Activated CD4-positive, alpha-beta T cell treated with anti-CD3 and anti-CD28 coated beads for 24 hours (primary cell): ENCODE data around the gene LCE5A.
A peak's percentile ranks its signal among the peaks of the same experiment; 100 is the strongest.
"Not testable (repeated sequence)": the region's sequence is repeated elsewhere in the genome, so short reads cannot be mapped to it uniquely, and the experiment has no call there.

Source experiments
- DNase-seq, 2 donors: peaks; one replicate each; pipeline ENCODE4 v3.0.0-alpha.2; 2020; ENCODE audit warnings: low read depth in 2 of 2

The LCE5A gene, protein sequence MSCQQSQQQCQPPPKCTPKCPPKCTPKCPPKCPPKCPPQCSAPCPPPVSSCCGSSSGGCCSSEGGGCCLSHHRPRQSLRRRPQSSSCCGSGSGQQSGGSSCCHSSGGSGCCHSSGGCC

DNA sequence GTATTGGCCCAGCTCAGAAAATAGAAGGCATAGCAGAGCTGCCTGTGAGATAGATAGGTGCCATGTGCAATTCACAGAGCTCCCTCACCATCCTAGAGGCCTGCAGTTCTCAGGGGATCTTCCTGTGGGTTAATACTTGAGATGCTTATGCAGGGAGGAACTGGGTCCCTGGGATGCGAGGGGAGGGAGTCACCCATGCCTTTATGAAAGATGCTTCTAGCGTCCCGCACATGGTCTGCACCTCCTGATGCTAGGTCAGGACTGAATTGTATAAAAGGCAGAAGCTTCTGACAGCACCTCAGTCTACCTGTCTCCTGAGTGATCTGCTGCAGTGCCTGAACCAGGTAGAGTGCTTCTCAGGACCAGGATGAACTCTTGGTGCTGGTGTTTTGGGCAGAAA, at the start of gene LCE5A:
TSS of gene LCE5A (plus strand) at position 301 of the 400 bp plus-strand sequence. CDS start 732 bp downstream, outside the sequence.
- DNase-seq, result no peak

DNA sequence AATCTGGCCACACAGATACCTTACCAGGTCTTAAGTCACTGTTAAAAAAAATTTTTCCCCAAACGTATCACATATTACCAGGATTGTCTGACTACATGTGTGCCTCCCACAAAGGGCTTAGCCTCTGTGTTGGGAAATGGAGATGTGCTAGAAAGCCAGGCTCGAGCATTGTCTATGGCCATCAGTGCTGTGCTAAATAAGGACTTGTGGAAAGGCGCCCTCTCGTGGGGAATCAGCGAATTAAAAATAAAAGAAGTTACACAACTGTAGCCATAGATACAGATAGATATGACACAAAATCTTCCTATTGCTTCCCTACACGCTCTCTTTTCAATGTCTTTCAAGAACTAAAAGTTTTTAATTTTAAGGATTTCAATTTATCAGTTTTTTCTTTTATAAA, 49.1 kb upstream of the LCE5A start:
- peak; percentile 40 to 44 for DNase-seq

DNA sequence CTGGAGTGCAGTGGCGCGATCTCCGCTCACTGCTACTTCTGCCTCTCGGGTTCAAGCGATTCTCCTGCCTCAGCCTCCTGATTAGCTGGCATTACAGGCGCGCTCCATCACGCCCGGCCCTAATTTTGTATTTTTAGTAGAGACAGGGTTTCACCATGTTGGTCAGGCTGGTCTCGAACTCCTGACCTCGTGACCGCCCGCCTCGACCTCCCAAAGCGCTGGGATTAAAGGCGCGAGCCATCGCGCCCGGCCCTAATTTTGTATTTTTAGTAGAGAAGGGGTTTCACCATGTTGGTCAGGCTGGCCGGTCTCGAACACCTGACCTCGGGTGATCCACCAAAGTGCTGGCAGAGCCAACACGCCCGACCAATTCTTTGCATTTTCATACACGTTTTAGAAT, 48.0 kb upstream of the LCE5A start:
- DNase-seq, result no peak

DNA sequence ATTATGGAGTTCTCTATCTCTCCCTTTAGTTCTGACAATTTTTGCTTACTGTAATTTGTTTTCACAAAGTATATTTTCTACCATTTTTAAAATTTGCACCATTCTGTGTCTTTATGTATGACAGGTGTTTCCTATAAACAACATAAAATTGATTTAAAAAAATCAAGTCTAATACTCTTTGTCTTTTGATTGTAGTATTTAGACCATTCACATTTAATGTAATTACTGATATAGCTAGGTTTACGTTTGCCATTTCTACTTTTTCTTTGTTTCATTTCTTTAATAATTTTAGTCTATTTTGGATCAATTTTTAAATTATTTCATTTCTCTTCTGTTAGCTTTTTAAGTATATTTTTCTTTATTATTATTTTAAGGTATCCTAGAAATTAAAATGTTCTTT, 44.4 kb upstream of the LCE5A start:
- no peak for DNase-seq

DNA sequence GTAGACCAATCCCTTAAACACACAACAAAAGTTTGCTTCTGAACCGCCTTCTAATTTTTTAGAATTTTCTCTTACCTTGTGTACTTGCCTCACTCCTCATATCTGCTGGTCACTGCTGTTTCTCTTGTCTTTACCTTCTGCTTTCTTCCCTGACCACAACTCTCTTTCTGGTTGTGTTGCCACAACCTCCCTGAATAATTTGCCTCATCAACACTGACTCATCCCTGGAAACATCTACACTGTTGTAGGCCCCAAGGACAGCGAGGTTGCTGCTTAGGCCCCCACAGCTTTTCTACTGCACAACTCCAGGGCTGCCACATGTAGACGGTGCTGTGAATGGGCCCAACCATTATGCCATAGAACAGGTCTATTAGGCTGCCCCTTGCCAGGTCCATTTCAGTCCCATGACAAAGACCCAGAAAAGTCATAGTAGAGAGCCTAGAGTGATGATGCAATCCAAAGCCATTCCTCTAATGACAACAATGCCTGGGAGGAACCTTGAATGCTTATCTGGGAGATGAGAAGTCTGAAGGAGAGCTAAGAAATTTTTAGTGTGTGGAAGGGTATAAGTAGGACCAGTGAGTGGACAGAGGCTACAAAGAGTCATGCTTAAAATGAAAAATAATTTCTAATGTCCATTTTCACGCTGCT, 36.6 kb upstream of the LCE5A start:
- no peak for DNase-seq

DNA sequence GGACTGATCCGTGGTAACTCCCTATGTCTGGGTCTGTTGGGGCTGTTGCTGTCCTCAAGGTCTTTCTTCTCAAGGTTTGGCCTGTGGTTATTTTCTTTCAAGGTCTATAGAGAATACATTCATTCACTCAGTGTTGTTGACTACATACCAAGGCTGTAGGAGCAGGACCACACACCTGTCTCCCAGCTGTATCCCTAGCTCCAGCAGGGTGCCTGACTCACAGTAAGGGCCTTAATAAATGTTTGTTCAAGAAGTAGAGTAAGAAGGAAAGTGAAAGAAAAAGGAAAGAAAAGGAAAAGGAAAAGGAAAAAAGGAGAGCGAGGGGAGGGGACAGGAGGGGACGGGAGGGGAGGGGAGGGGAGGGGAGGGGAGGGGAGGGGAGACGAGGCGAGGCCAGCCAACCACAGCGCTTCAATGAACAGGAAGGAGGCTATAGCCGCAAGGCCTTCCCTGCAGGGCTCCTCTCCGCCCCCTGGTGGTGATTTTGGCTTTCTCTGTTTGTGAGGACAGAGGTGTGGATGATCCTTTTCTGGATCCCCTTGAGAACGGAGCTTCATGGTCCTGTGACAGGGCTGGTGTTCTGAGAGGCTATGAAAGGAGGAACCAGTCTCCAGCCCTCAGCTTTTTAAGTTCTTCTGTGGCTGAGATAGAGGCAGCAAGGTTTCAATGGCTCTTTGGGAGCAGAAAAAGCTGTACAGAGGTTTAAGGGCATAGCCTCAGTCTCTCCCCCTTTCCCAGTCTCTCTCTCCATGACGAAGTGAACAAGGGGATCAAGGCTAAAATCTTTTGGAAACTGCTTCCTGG, 30.6 kb upstream of the LCE5A start:
- DNase-seq, result peak; percentile 39 to 66

DNA sequence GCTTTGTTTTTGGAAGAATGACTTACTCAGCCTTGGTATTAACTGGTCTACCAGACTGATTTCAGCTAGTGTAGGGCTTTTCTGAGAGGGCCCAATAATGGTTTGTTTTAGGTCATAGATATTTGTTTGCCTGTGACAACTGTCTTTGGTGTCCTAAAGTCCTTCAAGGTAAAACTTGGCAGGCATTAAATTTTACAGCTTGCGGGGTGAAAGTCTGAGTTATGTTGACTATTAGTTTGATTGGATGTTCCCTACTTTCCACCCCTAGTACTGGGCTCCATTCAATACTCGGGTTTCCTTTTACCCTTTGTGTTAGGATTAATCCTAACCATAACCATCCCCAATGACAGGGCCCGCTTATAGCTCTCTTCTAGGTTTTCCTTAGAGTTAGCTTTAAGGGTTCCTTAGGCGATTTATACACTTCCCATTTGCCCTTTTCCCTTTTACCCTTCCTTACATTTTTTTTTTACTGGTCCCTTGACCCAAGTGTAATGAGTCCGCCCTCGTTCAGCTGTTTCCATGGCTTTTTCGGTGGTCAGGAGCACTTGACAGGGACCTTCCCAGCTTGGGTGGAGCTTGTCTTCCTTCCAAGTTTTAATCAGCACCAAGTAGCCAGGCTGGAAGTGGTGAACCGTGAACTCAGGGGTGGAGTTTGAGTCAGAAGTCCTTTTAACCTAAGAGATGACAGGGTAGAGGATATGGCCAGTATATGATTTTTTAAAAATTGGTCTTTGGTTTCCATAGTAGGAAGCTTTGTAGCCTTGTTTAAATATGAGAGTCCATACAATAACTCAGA, 28.5 kb upstream of the LCE5A start:
- DNase-seq, result no peak

DNA sequence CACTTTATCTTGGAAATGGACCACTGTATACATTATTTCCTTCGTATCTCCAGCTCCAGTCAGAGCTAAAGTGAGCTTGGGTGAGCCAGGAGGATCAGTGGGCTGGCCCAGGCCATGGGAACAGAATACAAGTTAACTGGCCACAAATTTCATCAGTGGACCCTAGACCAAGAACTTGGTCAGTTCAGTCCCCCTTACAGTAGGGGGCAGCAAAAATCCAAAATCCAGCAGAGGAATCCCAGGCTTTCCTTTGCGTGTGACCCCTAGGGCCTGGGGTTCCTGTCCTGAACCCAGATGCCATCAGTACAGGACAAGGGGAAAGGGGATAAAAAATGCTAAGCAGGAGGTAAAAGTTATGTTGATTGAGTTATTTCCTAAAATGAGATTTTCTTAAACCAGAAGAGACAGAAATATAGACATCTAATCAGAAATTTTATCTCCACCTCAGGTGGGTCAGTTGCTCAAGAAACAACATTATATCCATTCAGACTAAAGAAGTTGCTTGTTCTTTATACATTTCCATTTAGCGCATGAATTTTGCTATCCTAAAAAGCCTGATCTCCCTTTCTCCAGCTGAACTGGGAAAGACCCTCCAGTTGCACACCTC, 24.1 kb upstream of the LCE5A start:
- DNase-seq, result no peak

DNA sequence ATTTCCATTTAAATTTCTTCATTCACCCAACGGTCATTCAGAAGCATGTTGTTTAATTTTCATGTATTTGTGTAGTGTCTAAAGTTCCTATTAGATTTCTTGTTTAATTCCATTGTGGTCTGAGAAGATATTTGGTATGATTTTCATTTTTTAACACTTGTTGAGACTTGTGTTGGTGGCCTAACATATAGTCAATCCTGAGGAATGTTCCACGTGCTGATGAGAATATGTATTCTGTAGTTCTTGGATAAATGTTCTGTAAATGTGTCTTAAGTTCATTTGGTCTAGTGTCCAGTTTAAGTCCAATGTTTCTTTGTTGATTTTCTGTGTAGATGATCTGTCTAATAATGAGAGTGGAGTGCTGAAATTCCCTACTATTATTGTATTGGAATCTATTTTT, 22.7 kb upstream of the LCE5A start:
- DNase-seq, result no peak

DNA sequence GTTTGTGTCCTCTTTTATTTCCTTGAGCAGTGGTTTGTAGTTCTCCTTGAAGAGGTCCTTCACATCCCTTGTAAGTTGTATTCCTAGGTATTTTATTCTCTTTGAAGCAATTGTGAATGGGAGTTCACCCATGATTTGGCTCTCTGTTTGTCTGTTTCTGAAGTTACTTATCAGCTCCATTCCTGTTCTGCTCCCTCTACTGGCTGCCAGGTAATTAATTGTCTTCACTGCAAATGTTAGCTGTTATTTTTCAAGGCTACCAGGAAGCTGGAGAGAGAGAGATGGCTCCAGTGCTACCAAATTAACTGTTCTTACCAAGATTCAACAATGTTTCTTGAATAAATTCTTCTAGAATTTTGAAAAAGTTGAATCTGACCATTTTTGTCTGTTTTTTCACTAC, 19.1 kb upstream of the LCE5A start:
- not testable (repeated sequence) for DNase-seq

DNA sequence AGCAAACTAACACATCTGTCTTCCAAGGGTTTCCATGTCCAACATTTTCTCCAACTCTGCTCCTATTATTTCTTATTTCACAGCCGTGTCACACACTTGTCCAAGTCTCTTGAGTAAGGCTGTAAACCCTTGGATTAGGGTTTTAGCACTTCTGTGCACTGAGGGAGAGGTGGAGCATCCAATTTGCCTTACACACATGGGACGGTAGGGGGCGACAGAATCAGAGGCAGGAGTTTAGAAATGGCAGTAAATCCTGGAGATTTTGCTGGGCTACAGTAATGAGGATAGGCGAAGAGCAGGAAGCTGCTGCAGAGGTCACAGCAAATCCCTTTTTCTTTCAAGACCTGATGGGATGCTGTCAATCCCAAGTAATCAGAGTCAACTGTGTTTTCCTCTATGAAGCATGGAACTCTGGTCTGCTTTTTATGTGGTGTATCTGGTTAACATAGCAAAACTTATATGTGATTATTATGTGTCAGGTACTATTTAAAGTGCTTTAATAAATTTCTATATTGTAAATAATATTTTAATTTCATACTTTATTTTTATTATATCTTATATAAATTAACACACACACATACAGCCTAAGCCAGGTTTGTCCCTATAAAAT, 15.4 kb upstream of the LCE5A start:
- peak in 1 of 2 donors; percentile 4 for DNase-seq

DNA sequence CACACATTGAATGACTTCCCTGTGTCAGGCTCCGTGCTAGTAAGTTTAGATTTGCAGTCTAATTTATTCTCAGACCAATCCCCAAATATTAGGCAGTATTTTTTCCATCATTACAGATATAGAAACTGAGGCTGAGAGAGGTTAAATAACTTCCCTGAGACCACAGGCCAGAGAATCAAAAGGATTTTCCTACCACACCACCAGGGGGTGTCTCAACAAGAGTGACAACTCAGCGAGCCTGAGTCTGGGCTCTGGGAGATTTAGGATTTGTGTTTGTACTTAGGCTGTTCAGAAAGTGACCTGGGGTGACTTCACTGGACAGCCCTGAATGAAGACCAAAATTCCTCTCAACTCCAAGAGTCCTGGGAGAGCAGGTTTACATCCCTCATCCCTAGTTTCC, 13.3 kb upstream of the LCE5A start:
- no peak for DNase-seq

DNA sequence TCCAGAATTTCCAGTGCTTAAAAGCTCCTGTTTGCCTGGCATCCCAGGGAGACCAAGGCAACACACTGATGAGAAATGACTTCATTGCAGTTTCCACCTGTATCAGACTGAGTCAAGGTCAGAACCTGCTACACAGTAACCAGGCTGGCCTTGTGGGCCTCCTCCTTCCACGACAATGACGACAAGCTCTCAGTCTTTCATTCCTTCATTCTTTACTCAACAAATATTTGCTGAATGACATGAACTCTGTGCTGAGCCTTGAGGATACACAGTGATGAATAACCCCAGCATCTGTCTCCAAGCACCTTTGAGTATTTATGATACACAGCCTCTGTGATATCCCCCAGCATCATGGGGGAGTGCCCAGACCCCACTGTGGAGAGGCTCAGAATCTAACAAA, 8.9 kb upstream of the LCE5A start:
- DNase-seq, result no peak

DNA sequence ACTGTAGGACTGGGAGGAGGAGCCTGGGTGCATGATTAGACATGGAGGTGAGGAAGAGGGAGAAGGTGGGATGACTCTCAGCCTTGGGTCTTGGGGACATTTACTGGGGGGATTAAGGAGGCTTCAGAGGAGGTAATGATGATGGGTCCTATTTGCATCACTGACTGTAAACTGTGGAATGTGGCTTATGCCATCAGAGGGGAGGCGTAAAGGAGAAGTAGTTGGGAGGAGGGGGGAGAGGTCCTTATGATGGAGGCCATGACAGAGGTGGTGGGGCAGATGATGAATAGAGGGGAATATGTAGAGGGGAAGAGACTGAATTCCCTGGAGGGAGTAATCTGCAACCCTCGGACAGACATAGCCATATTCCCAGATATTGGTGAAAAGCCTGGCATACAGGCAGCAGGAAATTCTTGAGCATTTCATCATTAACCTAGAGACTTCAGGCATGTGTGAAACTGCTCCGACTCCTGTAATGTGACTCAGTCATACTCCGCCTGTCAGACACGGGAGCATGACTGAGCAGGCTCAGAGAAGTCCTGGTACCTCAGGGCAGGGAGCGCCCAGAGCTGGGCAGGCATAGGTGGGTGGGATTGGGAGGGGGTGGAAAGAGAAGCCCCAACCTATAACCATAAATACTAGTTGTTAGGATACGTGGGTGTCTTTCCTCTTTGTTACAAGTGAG, 8.0 kb upstream of the LCE5A start:
- DNase-seq, result no peak

DNA sequence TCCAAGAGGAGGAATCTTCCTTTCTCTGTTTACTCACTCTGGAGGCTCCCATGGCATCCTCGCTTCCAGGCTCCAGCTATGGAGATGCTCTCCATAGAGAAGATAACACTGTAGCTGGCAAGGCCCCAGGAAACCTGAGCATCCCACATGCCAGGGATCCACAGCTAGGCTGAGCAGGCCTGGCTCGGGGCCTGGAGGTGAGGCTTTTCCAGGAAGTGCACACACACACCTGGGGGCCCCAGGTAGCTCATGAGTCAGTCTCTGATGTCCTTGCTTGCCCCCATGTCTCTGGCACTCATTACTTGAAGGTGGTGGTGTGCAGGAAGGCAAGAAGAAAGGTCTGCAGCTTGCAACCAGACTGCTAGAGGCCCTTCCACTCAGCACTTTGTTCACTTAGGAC, 5.5 kb upstream of the LCE5A start:
- no peak for DNase-seq

DNA sequence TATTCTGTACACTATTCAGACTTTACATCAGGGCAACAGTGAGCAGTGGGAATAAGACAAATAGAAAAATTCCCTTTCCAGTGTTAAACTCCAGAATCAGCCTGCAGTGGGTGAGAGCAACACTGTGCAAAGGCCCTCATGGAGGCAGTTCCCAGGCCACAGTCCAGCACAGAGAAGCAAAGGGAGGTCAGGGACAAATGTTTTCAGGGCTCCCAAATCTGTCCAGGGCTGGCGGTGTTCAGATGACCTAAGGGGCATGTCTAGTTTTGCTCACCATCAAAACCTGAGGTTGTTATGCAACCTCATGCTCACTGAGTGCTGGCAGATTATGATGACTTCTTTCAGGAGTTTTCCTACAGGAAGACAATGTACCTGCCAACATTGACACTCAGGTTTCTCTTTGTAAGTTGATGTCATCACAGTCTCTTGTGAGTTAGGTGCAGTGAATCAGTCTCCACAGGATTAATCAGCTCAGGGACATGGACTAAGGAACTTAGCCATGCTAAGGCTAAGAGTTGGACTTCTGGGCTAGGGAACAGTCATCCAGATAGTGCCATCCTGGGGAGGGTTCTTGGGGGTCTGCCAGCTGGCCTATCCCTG, 3.6 kb upstream of the LCE5A start:
- DNase-seq, result no peak

DNA sequence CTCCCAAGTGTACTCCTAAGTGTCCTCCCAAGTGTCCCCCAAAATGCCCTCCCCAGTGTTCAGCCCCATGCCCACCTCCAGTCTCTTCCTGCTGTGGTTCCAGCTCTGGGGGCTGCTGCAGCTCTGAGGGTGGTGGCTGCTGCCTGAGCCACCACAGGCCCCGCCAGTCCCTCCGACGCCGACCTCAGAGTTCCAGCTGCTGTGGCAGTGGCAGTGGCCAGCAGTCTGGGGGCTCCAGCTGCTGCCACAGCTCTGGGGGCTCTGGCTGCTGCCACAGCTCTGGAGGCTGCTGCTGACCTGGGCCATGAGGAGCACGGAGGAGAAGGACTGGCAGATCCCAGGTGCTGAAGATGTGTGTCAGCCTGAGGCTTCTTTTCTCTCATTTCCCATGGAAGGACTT, 993 bp downstream of the LCE5A start:
- DNase-seq, result no peak

DNA sequence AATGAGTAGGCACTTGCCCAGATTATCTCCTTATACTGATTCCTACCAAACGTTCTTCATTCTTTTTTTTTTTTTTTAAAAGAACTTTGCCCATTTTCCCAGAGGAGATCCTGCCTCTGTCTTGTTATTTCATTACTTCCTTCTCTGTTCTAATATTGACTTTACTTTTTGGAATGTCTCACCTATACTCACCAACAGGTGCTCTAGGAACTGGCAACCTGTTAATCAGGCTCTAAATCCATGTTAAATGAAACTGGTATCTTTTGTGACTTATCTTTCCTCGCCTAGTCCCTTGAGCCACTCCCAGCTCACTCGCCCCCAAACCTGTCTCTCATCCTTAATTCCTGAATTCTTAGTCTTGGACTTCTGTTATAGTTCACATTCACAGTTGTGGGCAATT, 2.5 kb downstream of the LCE5A start:
- DNase-seq, result no peak

DNA sequence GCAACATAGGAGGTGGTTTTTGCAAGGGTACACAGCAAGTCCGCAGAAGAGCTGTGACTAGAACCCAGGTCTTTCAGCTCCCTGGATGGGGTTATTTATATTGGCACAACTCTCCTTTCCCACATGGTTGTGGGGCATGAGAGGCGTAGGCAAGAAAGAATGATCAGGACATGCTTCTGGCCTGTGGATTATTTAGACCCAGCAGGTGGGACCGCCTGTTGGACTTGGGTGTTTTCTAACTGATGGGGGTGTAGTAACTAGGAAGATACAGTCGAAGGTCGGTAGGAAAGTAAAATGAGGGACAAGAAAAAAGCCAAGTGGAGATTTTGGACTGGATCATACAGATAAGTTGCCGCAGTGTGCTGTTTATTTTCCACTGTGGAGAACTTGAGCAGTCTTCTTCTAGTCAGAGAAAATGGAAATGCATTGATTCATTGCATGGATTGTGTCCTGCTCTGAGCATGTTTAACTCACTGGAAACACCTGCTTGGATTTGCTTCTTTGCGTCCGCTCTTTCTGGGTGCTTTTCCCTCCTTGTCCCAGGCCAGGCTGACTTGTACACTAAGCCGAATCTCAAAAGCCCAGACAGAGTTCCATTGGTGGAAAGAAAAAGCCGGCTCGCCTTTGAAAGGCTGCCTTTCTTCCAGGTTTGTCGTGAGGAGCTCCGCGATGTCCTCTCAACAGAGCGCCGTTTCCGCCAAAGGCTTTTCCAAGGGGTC, 4.3 kb downstream of the LCE5A start:
- DNase-seq, result no peak

DNA sequence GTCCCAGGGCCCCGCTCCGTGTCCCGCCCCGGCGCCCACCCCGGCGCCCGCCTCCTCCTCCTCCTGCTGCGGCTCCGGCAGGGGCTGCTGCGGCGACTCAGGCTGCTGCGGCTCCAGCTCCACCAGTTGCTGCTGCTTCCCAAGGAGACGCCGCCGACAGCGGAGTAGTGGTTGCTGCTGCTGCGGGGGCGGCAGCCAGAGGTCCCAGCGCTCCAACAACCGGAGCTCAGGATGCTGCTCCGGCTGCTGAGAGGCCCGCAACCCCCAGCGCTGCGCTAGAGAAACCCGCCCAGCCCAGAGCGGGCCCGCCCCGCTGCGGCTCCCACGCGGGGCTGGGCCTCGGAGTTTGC, 4.8 kb downstream of the LCE5A start:
- no peak for DNase-seq
